CD14-positive monocyte (primary cell): ENCODE results near the gene ORAI3. TPM values are rescaled to one million over a fixed set of nuclear protein-coding genes. Genes with fewer than 3 reads are reported as not detected.

ENCODE experiments used
- DNase-seq, 3 donors: peaks; one replicate each; pipeline ENCODE4 v3.0.0-alpha.2; 2011 to 2022
- H2AFZ ChIP-seq: 2 replicates; pipeline ENCODE4 v1.6.0; 2012; ENCODE audit warnings: mild to moderate bottlenecking, low read depth, low read length, inconsistent platforms; ENCODE audit not compliant: insufficient read depth, poor library complexity, severe bottlenecking
- H3K27ac ChIP-seq, 2 donors: 1 replicate in 1 of 2; 2 replicates in 1 of 2; pipeline ENCODE4 v1.5.1; 2012 to 2013; ENCODE audit warnings: low read length in 2 of 2, control low read depth in 1 of 2, inconsistent platforms in 1 of 2, low read depth in 1 of 2, mild to moderate bottlenecking in 1 of 2
- H3K27me3 ChIP-seq, 2 donors: one replicate each; pipeline versions ENCODE4 v1.6.0 to v1.6.1; 2011 to 2013; ENCODE audit warnings: low read length in 2 of 2; ENCODE audit not compliant: control insufficient read depth in 2 of 2, insufficient read depth in 2 of 2
- H3K36me3 ChIP-seq, 2 donors: replicated peaks in 1 of 2; 1 replicate in 1 of 2; 2 replicates in 1 of 2; pipeline versions ENCODE4 v1.5.1 to v1.6.1; 2012 to 2013; ENCODE audit warnings: low read length in 2 of 2, control low read depth in 1 of 2, inconsistent platforms in 1 of 2, mild to moderate bottlenecking in 1 of 2; ENCODE audit not compliant: insufficient read depth in 2 of 2, control insufficient read depth in 1 of 2
- H3K4me1 ChIP-seq, 2 donors: 1 replicate in 1 of 2; 2 replicates in 1 of 2; pipeline versions ENCODE4 v1.5.1 to v1.6.1; 2012 to 2013; ENCODE audit warnings: low read length in 2 of 2, control low read depth in 1 of 2, inconsistent platforms in 1 of 2, mild to moderate bottlenecking in 1 of 2, moderate library complexity in 1 of 2; ENCODE audit not compliant: insufficient read depth in 2 of 2, control insufficient read depth in 1 of 2
- H3K4me2 ChIP-seq: replicated peaks from 2 replicates; pipeline ENCODE3; 2012; ENCODE audit warnings: low read length, moderate library complexity, mild to moderate bottlenecking; ENCODE audit not compliant: poor library complexity, severe bottlenecking; ENCODE audit errors: extremely low read depth
- H3K4me3 ChIP-seq, 3 experiments: fragments of 200-600 bp in 1 of 3; sonication (generic) in 1 of 3; replicated peaks in 1 of 3; 1 replicate in 2 of 3; 2 replicates in 1 of 3; pipeline ENCODE4 v1.5.1; 2011 to 2013; ENCODE audit warnings: low read length in 3 of 3, mild to moderate bottlenecking in 3 of 3, control low read depth in 2 of 3, low read depth in 2 of 3, inconsistent platforms in 1 of 3, moderate library complexity in 1 of 3
- H3K79me2 ChIP-seq: 2 replicates; pipeline ENCODE4 v1.6.0; 2012; ENCODE audit warnings: mild to moderate bottlenecking, control low read depth, inconsistent platforms, low read length, moderate library complexity; ENCODE audit not compliant: insufficient read depth
- H3K9ac ChIP-seq: 2 replicates; pipeline ENCODE4 v1.6.0; 2017; ENCODE audit warnings: low read length, mild to moderate bottlenecking; ENCODE audit not compliant: insufficient read depth, poor library complexity, severe bottlenecking
- H3K9me3 ChIP-seq, 2 donors: replicated peaks in 1 of 2; 1 replicate in 1 of 2; 2 replicates in 1 of 2; pipeline versions ENCODE4 v1.5.1 to v1.6.1; 2012 to 2013; ENCODE audit warnings: low read length in 2 of 2, control low read depth in 1 of 2; ENCODE audit not compliant: control insufficient read depth in 1 of 2, insufficient read depth in 1 of 2
- H4K20me1 ChIP-seq: 2 replicates; pipeline ENCODE4 v1.6.0; 2012; ENCODE audit warnings: mild to moderate bottlenecking, low read length, control low read depth, moderate library complexity; ENCODE audit not compliant: insufficient read depth
- H3K27ac Mint-ChIP-seq, 7 donors: one replicate each; pipeline ENCODE4 v1.8.0; 2020; ENCODE audit warnings: mild to moderate bottlenecking in 7 of 7, mixed read lengths in 7 of 7, moderate library complexity in 6 of 7, inconsistent platforms in 2 of 7
- H3K27me3 Mint-ChIP-seq, 3 donors: one replicate each; pipeline ENCODE4 v1.8.0; 2021 to 2022; ENCODE audit warnings: low read depth in 3 of 3, mild to moderate bottlenecking in 3 of 3, mixed read lengths in 3 of 3, moderate library complexity in 3 of 3, inconsistent platforms in 1 of 3
- H3K36me3 Mint-ChIP-seq, 2 donors: one replicate each; pipeline ENCODE4 v1.8.0; 2020; ENCODE audit warnings: mixed read lengths in 2 of 2, inconsistent platforms in 1 of 2, mild to moderate bottlenecking in 1 of 2
- H3K4me1 Mint-ChIP-seq: one replicate; pipeline ENCODE4 v1.8.0; 2020; ENCODE audit warnings: mild to moderate bottlenecking, mixed read lengths
- H3K4me3 Mint-ChIP-seq, 2 donors: one replicate each; pipeline ENCODE4 v1.8.0; 2020; ENCODE audit warnings: mild to moderate bottlenecking in 2 of 2, mixed read lengths in 2 of 2, moderate library complexity in 1 of 2
- H3K9me3 Mint-ChIP-seq, 7 donors: one replicate each; pipeline ENCODE4 v1.8.0; 2020 to 2022; ENCODE audit warnings: mixed read lengths in 7 of 7, mild to moderate bottlenecking in 6 of 7, moderate library complexity in 6 of 7, inconsistent platforms in 2 of 7
- WGBS: methylation state at CpG from one replicate; pipeline ENCODE4 v1.1.5; 2013; ENCODE audit warnings: missing lambda C conversion rate; ENCODE audit not compliant: insufficient coverage; 5-methylcytosine and 5-hydroxymethylcytosine counted together
- intact Hi-C, 2 donors: fragments of 100-400 bp; cut with micrococcal nuclease; formaldehyde crosslinking; loops; one replicate each; pipeline versions ENCODE4 v1.15.0 to v1.15.1; 2023
- polyA plus RNA-seq, 3 donors: library from polyadenylated mRNA; depleted of rRNA in 1 of 3; unstranded in 2 of 3; stranded (reverse) in 1 of 3; fragments of 300-500 nt in 2 of 3; fragments of >200 nt in 1 of 3; fragmentation: Illumina TruSeq in 2 of 3; gene quantifications; 1 replicate in 2 of 3; 2 replicates in 1 of 3; pipeline ENCODE4 v1.2.3, GENCODE V29; 2012 to 2021
- TF ChIP-seq, protein P1 (sequence below): fragments of 200-600 bp; IDR thresholded peaks from one replicate; pipeline ENCODE4 v1.8.0; 2022; ENCODE audit warnings: antibody characterized with exemption, mild to moderate bottlenecking

ORAI3 gene
- polyA plus RNA-seq, 3 donors: 34.3 to 80.3 (median 76.8) TPM

DNA sequence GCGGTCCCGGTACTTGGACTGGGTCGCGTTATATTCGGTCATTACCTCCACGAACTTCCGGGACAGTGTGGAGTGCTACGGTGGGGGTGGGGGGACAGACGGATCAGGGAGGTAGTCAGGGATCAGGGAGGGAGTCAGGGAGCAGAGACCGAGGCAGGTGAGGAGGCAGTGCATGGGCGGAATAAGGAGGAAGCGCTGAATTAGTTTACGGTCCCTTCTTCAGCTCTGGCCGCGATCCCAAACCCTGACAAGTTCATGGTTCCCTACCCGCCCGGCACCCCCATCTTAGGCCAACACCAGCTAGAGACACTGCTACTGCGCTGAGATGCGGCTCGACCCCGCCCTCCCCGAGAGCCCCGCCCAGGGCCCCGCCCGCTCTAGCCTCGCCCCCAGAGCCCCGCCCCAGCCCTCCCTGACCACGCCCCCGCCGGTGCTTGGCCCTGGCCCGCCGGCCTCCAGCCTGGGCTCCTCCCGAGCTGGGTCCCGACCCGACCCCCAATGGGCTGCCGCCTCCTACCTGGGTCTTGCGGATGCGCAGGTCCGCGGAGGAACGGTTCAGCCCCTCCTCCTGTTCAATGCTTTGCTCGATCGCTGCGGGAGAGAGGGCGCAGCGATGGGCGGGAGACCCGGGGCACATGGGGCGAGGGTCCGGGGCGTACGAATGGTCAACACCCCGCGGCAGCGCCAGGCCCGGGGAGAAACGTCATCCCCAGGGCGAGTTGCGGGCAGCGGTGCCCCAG, 48.3 kb downstream of the ORAI3 start:
- H3K36me3 ChIP-seq: no peaks in the 10 kb centered on the region
- H3K9me3 ChIP-seq: no peaks in the 10 kb centered on the region
- peaks cover 1 to 16% (median 4%) of the 10 kb centered on the region in 3 donors for H3K27me3 Mint-ChIP-seq
- H2AFZ ChIP-seq: peak overlapping the region; percentile 93
- H3K27ac Mint-ChIP-seq: peak overlapping the region; percentile 82 to 94 (median 89)
- peak overlapping the region; percentile 64 for H3K9ac ChIP-seq
- H3K4me3 Mint-ChIP-seq: peak overlapping the region; percentile 83 to 93
- H4K20me1 ChIP-seq: no peaks in the 10 kb centered on the region
- peak; percentile 79 to 82 (median 80) for DNase-seq
- TF ChIP-seq, protein P1, sequence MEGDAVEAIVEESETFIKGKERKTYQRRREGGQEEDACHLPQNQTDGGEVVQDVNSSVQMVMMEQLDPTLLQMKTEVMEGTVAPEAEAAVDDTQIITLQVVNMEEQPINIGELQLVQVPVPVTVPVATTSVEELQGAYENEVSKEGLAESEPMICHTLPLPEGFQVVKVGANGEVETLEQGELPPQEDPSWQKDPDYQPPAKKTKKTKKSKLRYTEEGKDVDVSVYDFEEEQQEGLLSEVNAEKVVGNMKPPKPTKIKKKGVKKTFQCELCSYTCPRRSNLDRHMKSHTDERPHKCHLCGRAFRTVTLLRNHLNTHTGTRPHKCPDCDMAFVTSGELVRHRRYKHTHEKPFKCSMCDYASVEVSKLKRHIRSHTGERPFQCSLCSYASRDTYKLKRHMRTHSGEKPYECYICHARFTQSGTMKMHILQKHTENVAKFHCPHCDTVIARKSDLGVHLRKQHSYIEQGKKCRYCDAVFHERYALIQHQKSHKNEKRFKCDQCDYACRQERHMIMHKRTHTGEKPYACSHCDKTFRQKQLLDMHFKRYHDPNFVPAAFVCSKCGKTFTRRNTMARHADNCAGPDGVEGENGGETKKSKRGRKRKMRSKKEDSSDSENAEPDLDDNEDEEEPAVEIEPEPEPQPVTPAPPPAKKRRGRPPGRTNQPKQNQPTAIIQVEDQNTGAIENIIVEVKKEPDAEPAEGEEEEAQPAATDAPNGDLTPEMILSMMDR: no peak
- no peaks in the 10 kb centered on the region for H3K9me3 Mint-ChIP-seq
- peaks cover 0 to 3% of the 10 kb centered on the region in 2 donors for H3K27me3 ChIP-seq
- H3K79me2 ChIP-seq: no peaks in the 10 kb centered on the region
- peak overlapping the region; percentile 53 to 83 (median 58) for H3K4me3 ChIP-seq
- WGBS: 3% methylated on average over 51 of the region's 60 CpGs
- peak overlapping the region; percentile 83 for H3K4me2 ChIP-seq
- intact Hi-C loops: loop anchor here (5.0 to 10.0 kb wide), 3 partner anchors 35 to 185 kb away; partner anchors contain the start of gene STX4 (in 1 of the 2)
- H3K4me1 Mint-ChIP-seq: peaks cover 31% of the 10 kb centered on the region
- peaks cover 24 to 32% of the 10 kb centered on the region in 2 donors for H3K4me1 ChIP-seq
- peak overlapping the region; percentile 67 to 87 for H3K27ac ChIP-seq
- H3K36me3 Mint-ChIP-seq: no peaks in the 10 kb centered on the region

DNA sequence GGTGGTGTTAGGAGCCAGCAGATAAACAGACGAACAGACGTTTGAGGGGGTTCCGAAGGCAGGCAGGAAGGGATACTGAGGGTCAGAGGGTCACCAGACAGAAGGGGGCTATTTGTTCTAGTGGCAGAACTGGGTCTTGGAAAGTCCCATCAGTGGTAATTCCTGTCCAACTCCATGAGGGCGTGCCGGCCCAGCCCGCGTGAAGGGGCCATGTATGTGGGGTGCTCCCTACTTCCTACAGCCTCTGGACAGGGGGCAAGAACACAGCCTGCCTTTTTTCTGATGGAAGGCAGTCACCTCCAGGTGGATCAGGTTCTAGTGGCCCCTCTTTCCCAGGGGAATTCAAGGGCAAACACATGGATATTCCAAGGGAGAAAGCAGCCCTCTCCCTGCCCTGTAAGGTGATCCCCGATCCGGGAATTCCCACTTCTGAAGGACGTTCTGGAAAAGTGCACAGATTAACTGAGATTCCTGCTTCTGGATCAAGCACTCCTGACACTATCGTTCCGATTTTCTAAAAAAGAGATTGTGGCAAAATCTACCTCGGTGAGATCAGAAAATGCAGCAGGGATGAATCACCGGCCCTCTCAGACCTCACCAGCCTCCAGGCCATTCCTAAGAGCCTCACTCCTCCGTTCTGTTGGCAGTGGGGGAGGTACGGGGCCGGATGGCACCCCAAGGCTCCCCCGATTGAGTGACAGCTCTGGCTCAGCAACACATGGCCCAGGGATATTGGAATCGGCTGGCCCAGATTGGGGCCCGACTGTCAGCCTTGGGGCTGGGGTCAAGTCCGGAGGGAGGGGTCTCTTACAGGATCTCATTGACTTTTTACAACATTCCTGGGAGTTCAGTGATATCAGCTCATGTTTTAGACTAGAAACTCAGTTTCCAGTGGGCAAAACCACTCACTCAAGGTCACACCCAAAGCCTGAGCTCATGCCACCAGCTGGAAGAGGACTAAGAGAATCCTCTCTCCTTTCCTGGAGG, 49.1 kb downstream of the ORAI3 start:
- peak overlapping the region; percentile 93 for H2AFZ ChIP-seq
- H3K27me3 ChIP-seq: peaks cover 0 to 3% of the 10 kb centered on the region in 2 donors
- Mint-ChIP-seq H3K4me1 (peaks cover 26% of the 10 kb centered on the region), H3K9me3 (no peaks in the 10 kb centered on the region), H3K27ac (peak overlapping the region in 4 of 7 donors; percentile 12 to 75 (median 46)), H3K27me3 (peaks cover 1 to 17% (median 4%) of the 10 kb centered on the region in 3 donors), H3K4me3 (peak overlapping the region; percentile 71 to 83), H3K36me3 (no peaks in the 10 kb centered on the region)
- 85% methylated on average over 17 of the region's 21 CpGs for WGBS
- intact Hi-C loops: loop anchor here (5.0 to 10.0 kb wide), 3 partner anchors 34 to 186 kb away; partner anchors contain the start of gene STX4 (in 1 of the 2)
- no peaks in the 10 kb centered on the region for H3K36me3 ChIP-seq
- TF ChIP-seq, protein P1: no peak
- no peaks in the 10 kb centered on the region for H4K20me1 ChIP-seq
- H3K4me2 ChIP-seq: peak overlapping the region; percentile 83
- H3K9me3 ChIP-seq: no peaks in the 10 kb centered on the region
- peaks cover 21 to 26% of the 10 kb centered on the region in 2 donors for H3K4me1 ChIP-seq
- H3K4me3 ChIP-seq: peak overlapping the region; percentile 35 to 83 (median 58)
- H3K79me2 ChIP-seq: no peaks in the 10 kb centered on the region
- peak overlapping the region in 1 of 2 donors; percentile 28 for H3K27ac ChIP-seq
- DNase-seq: no peak
- peak overlapping the region; percentile 64 for H3K9ac ChIP-seq
